Uterus (tissue), 4 donors: ENCODE data around the gene GPR17. TPM values are rescaled to one million over a fixed set of nuclear protein-coding genes. Genes with fewer than 3 reads are reported as not detected.

ENCODE experiments used
- DNase-seq, 2 donors: peaks; one replicate each; pipeline ENCODE4 v3.0.0-alpha.2; 2019 to 2020
- H3K27ac ChIP-seq, 2 donors: fragments of 200-600 bp; sonication (generic); 1 replicate in 1 of 2; 2 replicates in 1 of 2; pipeline ENCODE4 v1.5.1; 2016 to 2018
- H3K27me3 ChIP-seq, 2 donors: fragments of 200-600 bp; sonication (generic); one replicate each; pipeline ENCODE4 v1.5.1; 2018 to 2019; ENCODE audit warnings: control low read depth in 1 of 2
- H3K36me3 ChIP-seq, 2 donors: fragments of 200-600 bp; sonication (generic); one replicate each; pipeline ENCODE4 v1.5.1; 2019; ENCODE audit warnings: control low read depth in 1 of 2
- H3K4me1 ChIP-seq, 2 donors: fragments of 200-600 bp; sonication (generic); one replicate each; pipeline ENCODE4 v1.5.1; 2018 to 2019; ENCODE audit warnings: control low read depth in 1 of 2
- H3K4me3 ChIP-seq, 2 donors: fragments of 200-600 bp; sonication (generic); 1 replicate in 1 of 2; 2 replicates in 1 of 2; pipeline ENCODE4 v1.5.1; 2018 to 2019; ENCODE audit warnings: mild to moderate bottlenecking in 1 of 2
- H3K9me3 ChIP-seq, 2 donors: fragments of 200-600 bp; sonication (generic); one replicate each; pipeline ENCODE4 v1.5.1; 2019; ENCODE audit warnings: control low read depth in 1 of 2
- CTCF ChIP-seq, 4 experiments: fragments of 200-600 bp in 2 of 4; fragments of 450-650 bp in 2 of 4; sonication (generic) in 2 of 4; IDR thresholded peaks; one replicate each; pipeline ENCODE4 v1.5.1; 2016 to 2019; ENCODE audit warnings: antibody characterized with exemption in 4 of 4, mild to moderate bottlenecking in 2 of 4, moderate library complexity in 1 of 4
- POLR2A ChIP-seq, 2 donors: fragments of 450-650 bp; IDR thresholded peaks; one replicate each; pipeline ENCODE4 v1.6.1; 2016; ENCODE audit warnings: antibody characterized with exemption in 2 of 2, mild to moderate bottlenecking in 1 of 2, moderate library complexity in 1 of 2
- intact Hi-C: fragments of 100-400 bp; cut with DNase I; formaldehyde crosslinking; loops from one replicate; pipeline ENCODE4 v1.15.1; 2023; ENCODE audit warnings: low total_unique reads
- total RNA-seq, 4 donors: library from RNA; depleted of rRNA in 3 of 4; stranded (reverse); fragments of >200 nt in 3 of 4; gene quantifications; one replicate each; pipeline versions ENCODE4 v1.1.0 to v1.2.4, GENCODE V29; 2014 to 2023
- donor health status: DM: yes; HTN: yes; CAD: no.

The GPR17 gene
- total RNA-seq, 4 donors from 2014 or later: 0.41 TPM; not detected in 3

- peak; percentile 30 to 35 for DNase-seq
- H3K9me3 ChIP-seq: no peaks in the 10 kb centered on the region
- intact Hi-C loops: no loop called here
- peak overlapping the region; percentile 75 to 77 for H3K27ac ChIP-seq
- TF ChIP-seq POLR2A (IDR thresholded peaks at IDR 0.05) (peak in 1 of 2 donors; percentile 27), CTCF (IDR thresholded peaks at IDR 0.05) (no peak)
- peak overlapping the region; percentile 18 to 28 for H3K4me3 ChIP-seq
- H3K36me3 ChIP-seq: no peaks in the 10 kb centered on the region
- peaks cover 0 to 37% of the 10 kb centered on the region in 2 donors for H3K4me1 ChIP-seq
- no peaks in the 10 kb centered on the region for H3K27me3 ChIP-seq
Measured at GRCh38 chr2:127664065-127664894, 18.3 kb downstream of the GPR17 start.

GRCh38 chr2:127664895-127665225 is 18.9 kb downstream of the GPR17 start:
- Histone ChIP-seq H3K4me1 (peaks cover 0 to 37% of the 10 kb centered on the region in 2 donors), H3K27me3 (no peaks in the 10 kb centered on the region), H3K9me3 (no peaks in the 10 kb centered on the region), H3K4me3 (peak overlapping the region in 1 of 2 donors; percentile 28), H3K36me3 (no peaks in the 10 kb centered on the region), H3K27ac (peak overlapping the region; percentile 75 to 77)
- intact Hi-C loops: no loop called here
- DNase-seq: no peak
- TF ChIP-seq CTCF (IDR thresholded peaks at IDR 0.05): no peak
- TF ChIP-seq POLR2A (IDR thresholded peaks at IDR 0.05): no peak

- peaks cover 0 to 37% of the 10 kb centered on the region in 2 donors for H3K4me1 ChIP-seq
- H3K4me3 ChIP-seq: no peak overlapping the region
- peak overlapping the region; percentile 75 to 77 for H3K27ac ChIP-seq
Measured at GRCh38 chr2:127665267-127665893, 19.4 kb downstream of the GPR17 start.

GRCh38 chr2:127669056-127669455 is 23.1 kb downstream of the GPR17 start:
- Histone ChIP-seq H3K36me3 (no peaks in the 10 kb centered on the region), H3K4me3 (no peak overlapping the region), H3K4me1 (peaks cover 0 to 7% of the 10 kb centered on the region in 2 donors), H3K27me3 (no peaks in the 10 kb centered on the region), H3K9me3 (no peaks in the 10 kb centered on the region), H3K27ac (peak overlapping the region in 1 of 2 donors; percentile 8)
- intact Hi-C loops: no loop called here
- TF ChIP-seq POLR2A (IDR thresholded peaks at IDR 0.05): no peak
- TF ChIP-seq CTCF (IDR thresholded peaks at IDR 0.05): no peak
- DNase-seq: no peak

More at GRCh38 chr2:127665267-127665893, 19.4 kb downstream of the GPR17 start:
- Histone ChIP-seq H3K9me3 (no peaks in the 10 kb centered on the region), H3K36me3 (no peaks in the 10 kb centered on the region), H3K27me3 (no peaks in the 10 kb centered on the region)
- intact Hi-C loops: no loop called here
- DNase-seq: no peak
- TF ChIP-seq CTCF (IDR thresholded peaks at IDR 0.05): no peak
- TF ChIP-seq POLR2A (IDR thresholded peaks at IDR 0.05): no peak
